Activated T-helper 1 cell treated with anti-CD3 and anti-CD28 coated beads, Interleukin-2, amount 50 U/mL, for 16 hours (primary cell): ENCODE measurements around the gene MAJIN.

ENCODE experiments used
- DNase-seq, 2 donors: peaks; one replicate each; pipeline ENCODE4 v3.0.0-alpha.2; 2020; ENCODE audit warnings: low read depth in 1 of 2, low spot score in 1 of 2

Gene MAJIN

DNA sequence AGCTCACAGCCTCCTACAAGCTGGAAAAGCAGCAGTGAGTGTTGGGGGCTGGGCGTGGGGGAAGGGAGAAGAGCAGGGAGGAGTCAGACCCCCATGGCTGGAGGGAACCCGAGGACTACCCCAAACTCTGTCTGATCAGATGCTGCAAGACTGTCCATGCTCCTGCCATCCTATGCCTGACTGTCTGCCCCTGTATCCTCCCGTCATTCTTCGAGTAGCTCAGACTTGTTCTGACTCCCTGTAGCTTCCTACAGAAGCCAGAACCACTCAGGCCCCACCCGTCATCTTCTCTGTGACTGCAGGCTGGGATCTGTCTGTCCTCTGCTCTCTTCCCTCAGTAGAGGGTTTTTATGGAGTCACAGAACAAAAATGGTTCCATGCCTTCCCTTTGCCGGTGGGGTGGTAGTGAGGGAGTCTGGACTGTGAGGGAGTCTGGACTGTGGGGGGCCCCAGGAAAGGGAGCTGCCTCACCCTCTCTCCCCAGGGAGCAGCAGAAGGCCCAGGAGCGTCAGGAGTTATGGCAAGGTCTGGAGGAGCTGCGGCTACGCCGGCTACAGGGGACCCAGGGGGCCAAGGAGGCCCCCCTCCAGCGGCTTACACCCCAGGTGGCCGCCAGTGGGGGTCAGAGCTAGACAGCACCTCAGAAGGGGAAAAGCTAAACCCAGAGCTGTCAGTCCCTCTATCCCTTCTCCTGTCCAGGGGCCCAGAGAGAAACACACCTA, 38.5 kb downstream of the MAJIN start:
- no peak for DNase-seq

DNA sequence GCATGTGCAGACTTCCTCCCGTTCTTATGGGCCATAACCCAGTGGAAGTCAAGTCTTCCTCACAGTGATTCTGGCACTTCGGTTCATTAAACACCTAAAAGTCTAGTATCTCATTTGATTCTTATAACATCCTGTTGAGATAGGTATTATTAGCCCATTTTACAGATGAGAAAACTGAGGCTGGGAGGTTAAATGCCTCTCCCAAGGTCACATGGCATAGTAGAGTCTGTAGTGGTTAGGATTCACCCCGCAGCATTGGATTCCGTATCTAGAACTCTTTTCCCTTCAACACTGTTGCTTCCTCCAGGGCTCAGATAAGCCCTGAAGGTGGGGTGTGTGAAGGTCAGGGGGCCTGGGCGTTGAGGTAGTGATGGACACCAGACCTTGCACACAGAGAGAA, 39.6 kb downstream of the MAJIN start:
- DNase-seq, result no peak

DNA sequence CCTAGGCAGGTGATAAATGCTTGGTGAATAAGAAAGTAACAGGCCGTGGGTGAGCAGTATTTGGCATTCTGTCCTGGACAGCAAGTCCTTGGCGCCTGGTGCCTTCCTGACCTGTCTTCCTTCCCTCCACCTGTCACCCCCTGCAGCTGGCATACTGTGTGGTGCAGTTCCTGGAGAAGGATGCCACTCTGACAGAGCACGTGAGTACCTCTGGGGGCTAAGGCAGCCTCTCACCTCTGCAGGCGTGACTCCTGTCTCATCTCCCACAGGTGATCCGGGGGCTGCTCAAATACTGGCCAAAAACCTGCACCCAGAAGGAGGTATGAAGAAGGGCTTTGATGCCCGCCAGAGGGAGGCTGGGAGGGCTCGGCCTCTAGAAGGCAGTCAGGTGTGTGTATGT, 40.6 kb downstream of the MAJIN start:
- no peak for DNase-seq

DNA sequence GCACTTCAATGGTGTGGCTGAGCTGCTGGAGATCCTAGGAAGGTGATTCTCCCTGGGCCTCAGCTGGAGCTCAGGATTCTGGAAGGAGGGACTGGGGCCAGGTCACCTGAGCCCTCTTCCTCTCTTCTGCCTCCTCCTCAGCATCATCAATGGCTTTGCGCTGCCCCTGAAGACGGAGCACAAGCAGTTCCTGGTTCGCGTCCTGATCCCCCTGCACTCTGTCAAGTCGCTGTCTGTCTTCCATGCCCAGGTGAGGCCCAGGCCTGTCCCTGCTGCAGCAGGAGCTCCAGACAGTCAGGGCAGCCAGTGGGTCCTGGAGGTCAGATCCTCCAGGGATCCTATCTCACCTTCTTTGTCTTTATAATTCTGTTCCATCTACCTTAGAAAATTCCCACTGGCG, 41.6 kb downstream of the MAJIN start:
- DNase-seq, result no peak

DNA sequence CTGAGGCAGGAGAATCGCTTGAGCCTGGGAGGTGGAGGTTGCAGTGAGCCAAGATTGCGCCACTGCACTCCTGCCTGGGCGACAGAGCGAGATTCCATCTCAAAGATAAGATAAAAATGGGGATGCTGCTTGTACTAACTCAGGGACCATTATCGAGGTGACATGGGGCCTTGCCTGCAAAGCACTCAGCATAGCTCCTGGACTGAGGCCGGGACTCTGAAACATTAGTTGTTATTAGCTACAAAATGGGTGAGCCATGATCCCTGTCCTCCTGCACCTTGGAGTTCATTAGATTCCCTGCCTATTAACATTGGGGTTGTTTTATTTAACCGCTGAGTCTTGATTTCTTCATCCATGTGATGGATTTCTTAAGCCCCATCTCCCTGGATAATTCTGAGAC, 42.3 kb downstream of the MAJIN start:
- DNase-seq, result no peak

DNA sequence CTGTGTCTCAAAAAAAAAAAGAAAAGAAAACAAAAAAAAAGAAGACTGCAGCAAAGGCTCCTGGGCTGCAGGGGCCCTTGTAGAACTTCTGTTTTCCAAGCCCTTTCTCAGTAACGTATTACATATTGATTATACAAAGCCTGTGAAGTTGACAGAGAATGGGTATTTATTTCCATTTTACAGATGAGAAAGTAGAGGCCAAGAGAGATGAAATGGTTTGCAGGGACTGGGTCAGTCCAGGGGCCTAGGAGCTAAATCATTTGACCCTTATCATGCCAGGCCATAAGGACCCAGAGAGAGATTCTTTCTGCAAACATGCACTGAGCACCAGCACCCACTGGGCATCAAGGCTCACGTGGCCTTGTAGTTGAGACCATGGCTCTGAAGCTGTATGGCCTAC, 43.0 kb downstream of the MAJIN start:
- no peak for DNase-seq

DNA sequence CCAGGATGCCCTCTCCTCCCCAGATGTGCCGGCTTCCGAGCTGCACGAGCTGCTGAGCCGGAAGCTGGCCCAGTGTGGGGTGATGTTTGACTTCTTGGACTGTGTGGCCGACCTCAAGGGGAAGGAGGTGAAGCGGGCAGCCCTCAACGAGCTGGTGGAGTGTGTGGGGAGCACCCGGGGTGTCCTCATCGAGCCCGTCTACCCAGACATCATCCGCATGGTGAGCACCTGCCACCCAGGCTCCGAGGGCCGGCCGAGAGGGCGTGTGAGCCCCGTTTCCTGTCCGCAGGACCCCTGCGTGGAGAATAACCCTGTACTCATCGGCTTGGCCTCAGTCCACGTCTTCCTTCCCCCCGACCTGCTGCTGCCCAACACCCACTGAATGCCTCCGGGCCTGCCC, 45.2 kb downstream of the MAJIN start:
- no peak for DNase-seq

DNA sequence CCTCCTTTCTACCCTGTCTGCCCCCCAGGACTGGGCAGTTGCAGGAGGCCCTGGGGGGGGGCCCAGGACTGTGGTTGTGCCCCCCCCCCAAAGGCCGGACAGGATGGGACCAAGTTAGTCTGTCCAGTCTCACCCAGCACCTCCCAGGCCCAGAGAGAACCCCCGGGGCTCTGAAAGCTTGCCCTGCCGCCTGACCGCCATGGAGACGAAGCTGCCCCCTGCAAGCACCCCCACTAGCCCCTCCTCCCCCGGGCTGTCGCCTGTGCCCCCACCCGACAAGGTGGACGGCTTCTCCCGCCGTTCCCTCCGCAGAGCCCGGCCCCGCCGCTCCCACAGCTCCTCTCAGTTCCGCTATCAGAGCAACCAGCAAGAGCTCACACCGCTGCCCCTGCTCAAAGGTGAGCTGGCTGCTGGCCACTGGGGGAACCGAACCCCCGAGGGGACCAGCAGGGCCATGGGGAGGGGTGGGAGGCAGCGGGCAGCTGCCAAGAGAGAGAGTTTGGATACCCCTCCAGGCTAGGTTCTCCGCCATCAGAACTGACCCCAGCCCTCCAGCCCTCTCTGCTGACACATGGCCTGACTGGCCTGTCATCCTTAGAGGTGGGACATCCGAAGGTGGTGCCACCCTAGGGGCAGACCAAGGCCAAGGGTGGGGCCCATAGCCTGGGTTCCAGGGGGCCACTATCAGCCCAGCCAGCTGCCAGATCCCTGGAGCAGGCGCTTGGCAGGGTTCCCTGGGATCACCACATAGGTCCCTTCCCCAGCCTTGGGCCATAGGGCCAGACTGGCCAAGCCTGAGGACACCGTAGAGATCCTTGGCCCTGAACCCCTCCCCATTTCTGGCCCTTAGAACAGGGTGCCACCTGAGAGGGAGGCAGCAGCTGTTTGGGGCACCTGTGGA, 46.1 kb downstream of the MAJIN start:
- DNase-seq, result no peak

DNA sequence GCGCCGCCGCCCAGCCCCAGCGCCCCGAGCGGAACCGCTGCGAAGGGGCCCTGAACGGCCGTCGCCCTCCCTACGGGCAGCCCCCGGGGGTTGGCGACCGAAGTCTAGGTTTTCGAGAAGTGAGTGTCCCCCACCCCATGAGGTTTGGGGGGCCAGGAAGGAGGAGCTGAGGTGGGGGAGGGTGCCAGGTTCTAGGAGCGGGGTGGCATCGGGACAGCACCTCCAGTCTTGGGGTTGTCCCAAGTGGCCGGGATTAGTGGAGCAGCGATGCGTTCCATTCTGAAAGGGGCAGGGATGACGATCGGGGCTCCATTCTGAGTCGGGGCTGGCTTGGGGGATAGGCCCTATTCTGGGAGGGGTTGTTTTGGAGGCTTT, 47.0 kb downstream of the MAJIN start:
- DNase-seq, result no peak

DNA sequence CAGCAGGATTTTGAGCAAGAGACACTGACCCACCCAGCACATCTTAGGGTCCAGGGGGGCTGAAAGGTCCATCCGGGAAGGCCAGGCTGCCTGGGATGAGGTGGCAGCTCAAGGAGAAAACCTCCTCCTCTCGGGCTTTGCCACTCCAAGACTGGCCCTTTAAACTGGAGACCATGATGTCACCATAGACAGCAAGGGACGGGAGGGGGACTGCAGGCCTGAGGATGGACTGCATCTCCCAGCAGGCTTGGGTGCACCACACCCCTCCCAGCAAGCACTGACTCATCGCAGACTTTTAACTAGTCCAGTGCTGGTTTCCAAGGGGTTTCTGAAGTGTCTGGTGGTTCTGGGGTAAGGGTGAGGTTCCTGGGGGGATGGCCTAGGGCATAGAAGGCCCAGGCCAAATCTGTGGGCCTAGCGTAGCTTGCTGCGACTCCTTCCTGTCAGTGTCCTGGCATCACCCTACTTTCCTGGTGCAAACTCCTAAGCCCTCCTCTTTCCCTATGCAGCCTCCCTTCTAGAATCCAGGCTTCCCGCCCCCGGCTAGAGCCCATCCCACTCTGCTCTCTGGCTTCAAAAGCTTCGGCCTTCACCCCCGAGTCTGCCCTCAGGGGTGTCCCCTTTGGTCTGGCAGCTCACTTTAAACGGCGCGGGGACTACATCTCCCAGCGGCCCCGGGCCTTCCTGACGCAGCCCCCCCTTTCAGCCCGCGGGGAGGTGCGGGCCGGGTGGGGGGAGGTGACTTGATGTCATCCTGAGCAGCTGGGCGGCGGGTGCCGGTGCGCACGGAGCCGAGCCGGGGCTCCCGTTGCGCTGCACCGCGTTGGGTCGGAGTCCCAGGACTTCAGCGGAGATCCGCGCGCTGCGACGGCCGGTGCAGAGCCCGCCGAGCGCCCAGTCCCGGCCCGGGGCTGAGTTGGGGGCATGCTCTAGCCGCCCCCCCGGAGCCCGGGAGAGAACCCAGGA, 47.7 kb downstream of the MAJIN start, which contains the start of gene PPP2R5B:
PPP2R5B (plus strand) TSS at position 746 of the 966 bp plus-strand sequence. CDS start 1,046 bp downstream, outside the sequence.
- peak; percentile 71 to 85 for DNase-seq

DNA sequence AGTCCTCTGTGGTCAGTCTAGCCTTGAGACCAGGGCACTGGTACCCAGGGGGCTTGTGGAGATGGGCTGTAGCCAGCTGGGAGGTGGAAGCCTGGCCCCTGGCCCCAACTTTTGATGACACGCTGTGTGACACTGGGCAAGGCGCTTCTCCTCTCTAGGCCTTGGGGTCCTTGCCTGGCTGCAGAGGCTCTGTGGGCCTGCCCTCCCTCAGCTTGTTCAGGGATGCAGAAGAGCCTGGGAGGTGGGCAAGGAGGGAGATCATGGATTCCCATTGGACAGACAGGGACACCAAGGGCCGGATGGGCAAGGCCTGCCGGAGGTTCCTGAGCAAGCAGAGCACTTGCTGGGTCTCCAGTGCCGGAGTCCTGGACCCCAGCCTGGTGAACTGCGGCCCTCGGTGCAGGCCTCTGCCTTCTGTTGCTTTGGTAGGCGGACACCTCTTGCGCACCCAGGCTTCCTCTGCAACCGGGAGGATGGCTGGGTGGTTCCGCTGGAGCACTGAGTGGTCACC, 48.7 kb downstream of the MAJIN start:
- no peak for DNase-seq

DNA sequence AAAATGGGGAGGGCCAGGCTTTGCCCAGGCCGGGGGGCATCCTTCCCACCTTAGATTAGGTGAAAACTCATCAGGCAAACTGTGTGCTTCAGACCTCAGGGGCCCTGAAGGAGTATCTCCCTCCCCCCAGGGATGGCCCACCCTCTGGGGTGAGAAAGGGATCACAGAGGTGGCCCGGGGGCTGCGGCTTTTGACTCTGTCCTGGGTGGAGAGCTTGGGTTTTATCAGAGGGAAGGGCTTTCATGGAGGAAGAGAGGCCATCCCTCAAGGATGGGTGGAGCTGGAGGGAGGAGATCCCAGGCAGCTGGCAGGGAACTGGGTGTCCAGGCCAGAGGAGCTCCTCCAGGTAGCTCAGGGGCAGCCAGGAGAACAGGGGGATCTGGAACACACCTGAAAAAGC, 50.5 kb downstream of the MAJIN start:
- no peak for DNase-seq

DNA sequence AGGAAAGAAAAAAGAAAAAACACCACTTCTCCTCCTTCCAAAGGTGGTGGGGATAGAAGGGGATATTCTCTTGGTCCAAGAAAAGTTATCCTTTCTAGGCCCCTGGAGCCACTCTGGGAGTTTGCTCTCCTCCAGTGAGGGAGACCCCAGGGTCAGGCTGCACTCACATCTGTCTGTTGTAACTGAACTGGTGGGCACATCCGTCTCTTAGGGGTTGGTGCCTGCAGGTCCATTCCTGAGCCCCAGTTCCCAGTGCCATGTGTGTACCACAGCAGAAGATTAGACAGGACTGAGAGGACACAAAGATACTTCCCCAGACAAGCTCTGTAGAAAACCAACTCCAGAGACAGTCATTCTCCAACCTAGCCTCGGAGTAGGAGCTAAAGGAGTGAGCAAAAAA, 51.8 kb downstream of the MAJIN start:
- no peak for DNase-seq

DNA sequence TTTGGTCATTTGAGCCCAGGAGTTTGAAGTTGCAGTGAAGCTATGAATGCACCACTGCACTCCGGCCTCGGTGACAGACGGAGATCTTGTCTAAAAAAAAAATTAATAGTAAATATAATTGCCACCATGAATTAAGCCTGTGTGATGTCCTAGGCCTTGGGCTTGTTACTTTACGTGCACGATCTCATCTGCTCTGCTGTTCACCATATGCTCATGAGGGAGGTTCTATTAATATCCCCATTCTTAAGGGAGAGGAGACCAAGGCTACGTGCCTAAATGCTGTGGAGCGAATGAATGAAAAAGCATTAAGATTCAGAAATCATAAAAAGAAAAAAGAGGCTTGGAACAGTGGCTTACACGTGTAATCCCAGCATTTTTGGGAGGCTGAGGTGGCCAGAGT, 52.3 kb downstream of the MAJIN start:
- DNase-seq, result no peak

DNA sequence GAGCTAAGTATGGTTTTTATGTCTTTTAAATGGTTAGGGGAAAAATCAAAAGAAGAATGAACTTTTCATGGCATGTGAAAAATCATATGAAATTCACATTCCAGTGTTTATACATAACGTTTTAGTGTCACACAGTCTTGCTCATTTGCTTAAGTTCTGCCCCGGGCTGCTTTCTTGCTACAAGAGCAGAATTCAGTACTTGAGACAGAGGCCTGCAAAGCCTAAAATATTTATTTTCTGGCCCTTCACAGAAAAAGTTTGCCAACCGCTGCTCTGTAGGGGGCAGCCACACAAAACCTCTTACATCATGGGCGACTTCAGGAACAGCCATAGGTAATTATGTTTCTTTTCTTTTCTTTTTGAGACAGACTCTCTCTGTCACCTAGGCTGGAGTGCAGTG, 53.9 kb downstream of the MAJIN start:
- no peak for DNase-seq

DNA sequence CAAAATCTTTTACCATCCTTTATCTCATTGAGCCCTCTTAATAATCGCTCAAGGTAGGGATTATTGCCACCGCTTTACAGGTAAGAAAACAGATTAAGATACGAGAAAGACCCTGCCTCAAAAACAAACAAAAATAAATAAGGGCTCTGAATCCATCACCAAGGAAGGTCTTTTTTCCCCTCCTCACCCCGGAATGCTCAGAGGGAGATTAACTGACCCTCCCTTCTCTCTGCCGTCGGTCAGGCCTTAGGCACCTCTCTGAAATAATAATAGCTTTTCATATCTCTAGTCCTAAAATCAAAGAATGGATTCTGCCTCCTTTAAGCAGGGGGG, 54.3 kb downstream of the MAJIN start:
- DNase-seq, result no peak

DNA sequence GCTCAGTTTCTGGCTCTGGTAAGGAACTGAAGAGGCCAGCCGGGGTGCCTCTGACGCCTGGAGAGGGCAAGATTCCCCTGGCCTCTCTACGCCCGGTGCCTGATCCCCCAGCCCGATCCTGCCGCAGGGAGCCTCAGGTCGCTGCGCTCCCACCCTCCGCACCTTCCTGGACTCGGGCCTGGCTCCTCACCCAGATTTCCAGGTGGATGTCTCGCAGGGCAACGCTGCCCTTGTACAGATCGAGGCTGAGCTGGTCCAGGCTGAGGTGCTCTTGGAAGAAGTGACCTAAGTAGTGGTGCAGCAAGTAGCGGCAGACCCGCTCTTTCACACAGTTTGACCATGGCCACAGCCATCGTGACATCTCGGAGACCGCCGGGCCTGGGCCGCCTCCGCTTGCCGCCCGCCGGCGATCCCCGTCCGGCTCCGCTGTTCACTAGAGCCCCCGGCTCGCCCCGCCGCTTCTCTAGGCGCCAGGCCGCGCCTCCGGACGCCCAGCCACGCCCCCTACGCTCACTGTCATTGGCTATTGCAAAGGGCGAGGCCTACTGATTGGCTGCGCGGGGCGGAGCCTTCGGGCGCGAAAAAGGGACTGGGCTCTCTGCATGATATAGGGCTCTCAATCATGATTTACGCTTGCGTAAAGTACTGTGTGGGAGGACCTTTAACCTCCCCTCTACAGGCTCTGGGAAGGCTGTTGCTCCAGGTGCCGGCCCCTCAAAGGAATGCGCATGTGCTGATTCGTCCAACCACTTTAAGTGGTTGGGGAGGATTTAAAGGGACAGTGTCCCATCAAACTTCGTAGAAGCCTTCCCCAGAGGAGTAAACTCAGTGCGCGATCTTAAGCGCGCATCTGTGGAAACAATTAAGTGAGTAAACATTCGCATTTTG, 54.9 kb downstream of the MAJIN start, which contains the start of gene ATG2A:
ATG2A (minus strand) TSS at position 435 of the 888 bp plus-strand sequence; CDS start at position 361, 74 bp downstream.
- peak; percentile 98 for DNase-seq

DNA sequence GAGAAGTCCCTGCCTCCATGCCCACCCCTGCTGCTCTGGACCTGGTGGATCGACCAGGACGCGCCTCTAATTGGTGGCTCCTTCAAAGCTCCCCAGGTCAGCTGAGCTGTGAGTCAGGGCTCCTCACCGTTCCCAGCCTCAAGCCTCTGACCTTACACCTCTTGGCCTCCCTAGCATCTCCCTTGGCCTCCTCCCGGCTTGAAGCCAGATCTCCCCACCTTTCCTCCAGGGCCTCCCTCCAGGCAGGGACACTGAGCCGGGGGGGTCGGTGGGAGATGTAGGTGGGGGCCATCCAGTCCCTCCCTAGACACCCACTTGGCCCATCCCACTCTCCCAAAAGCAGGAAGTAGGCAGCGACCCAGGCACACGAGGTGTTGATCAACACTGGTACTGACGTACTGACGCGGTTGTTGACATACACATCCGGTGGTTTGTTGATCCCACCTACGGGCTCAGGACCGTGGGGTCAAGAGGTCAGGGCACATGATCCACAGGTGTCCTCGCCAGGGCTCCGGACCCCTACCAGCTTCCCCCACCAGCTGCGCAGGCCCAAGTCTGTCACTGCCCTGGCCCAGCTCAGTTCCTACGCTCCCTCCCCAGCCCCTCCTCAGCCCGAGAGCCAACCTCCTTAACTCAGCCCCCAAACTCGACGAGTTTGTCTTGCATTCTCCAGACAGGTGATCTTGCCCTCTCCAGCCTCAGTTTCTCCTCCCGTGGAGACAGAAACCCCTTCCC, 55.7 kb downstream of the MAJIN start:
- DNase-seq, result no peak

DNA sequence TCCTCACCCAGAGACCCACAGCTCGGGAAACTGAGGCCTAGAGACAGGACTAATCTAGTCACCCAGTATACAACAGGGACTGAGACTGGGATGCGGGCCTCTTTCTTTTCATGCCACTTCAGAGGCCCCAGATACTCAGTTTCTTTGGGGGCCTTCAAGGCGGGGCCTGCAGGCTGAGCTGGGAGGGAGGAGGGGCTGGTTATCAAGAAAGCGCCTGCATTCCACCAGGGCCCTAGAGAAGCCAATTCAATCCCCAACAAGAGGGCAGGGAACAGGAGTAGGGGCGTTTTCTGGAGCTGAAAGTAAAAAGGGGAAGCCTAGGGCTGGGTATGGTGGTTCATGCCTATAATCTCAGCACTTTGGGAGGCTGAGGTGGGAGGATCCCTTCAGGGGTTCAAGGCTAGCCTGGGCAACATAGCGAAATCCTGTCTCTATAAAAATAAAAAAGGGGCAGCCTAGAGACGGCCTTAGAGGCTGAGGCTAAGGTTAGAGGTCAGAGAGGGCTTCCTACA, 56.5 kb downstream of the MAJIN start:
- DNase-seq, result no peak
